22Rv1 (cell line): ENCODE data around the gene PLCB4.

ENCODE experiments used
- ZFX ChIP-seq: fragments of 450-650 bp; IDR thresholded peaks from 2 replicates; pipeline ENCODE4 v1.6.1; 2017; ENCODE audit warnings: antibody characterized with exemption, borderline replicate concordance
- TF ChIP-seq, protein P1 (sequence below): fragments of 450-650 bp; IDR thresholded peaks from 2 replicates; pipeline ENCODE4 v1.5.1; 2017; ENCODE audit warnings: mild to moderate bottlenecking

- TF ChIP-seq, protein P1, sequence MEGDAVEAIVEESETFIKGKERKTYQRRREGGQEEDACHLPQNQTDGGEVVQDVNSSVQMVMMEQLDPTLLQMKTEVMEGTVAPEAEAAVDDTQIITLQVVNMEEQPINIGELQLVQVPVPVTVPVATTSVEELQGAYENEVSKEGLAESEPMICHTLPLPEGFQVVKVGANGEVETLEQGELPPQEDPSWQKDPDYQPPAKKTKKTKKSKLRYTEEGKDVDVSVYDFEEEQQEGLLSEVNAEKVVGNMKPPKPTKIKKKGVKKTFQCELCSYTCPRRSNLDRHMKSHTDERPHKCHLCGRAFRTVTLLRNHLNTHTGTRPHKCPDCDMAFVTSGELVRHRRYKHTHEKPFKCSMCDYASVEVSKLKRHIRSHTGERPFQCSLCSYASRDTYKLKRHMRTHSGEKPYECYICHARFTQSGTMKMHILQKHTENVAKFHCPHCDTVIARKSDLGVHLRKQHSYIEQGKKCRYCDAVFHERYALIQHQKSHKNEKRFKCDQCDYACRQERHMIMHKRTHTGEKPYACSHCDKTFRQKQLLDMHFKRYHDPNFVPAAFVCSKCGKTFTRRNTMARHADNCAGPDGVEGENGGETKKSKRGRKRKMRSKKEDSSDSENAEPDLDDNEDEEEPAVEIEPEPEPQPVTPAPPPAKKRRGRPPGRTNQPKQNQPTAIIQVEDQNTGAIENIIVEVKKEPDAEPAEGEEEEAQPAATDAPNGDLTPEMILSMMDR: no peak
- no peak for TF ChIP-seq ZFX
These were observed 80.2 kb downstream of the PLCB4 start for GRCh38 chr20:9149087-9149486.
